NB4 (cell line): ENCODE measurements around the gene YAF2.

Source experiments
- MYC ChIP-seq: IDR thresholded peaks from 2 replicates; pipeline ENCODE4 v1.6.1; 2011; ENCODE audit warnings: low read depth, low read length
- POLR2A ChIP-seq: IDR thresholded peaks from 2 replicates; pipeline ENCODE4 v1.6.1; 2011; ENCODE audit warnings: mild to moderate bottlenecking; ENCODE audit not compliant: insufficient read length; ENCODE audit errors: extremely low read depth
- TF ChIP-seq, protein P1 (sequence below): IDR thresholded peaks from one replicate; pipeline ENCODE4 v1.5.1; 2012; ENCODE audit warnings: low read depth, low read length
- TF ChIP-seq, protein P2 (sequence below): IDR thresholded peaks from 2 replicates; pipeline ENCODE4 v1.6.1; 2011; ENCODE audit warnings: low read depth, low read length

DNA sequence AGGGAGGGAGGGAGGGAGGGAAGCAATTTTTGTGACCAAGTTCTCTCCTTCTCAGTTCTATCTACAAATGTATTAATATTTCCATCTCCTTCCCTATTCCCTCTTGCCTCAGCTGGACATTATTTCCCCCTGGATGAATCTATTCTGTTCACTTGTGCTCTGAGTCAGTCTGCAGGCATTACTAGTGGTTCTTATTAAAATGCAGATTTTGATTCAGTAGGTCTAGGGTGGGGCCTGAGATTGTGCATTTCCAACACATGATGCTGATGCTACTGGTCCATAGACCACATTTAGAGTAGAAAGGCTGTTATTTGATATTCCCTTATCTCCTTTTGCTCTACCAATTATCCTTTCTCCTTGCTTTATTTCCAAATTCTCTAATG lies 40.1 kb upstream of the YAF2 start:
- no peak for TF ChIP-seq POLR2A
- TF ChIP-seq, protein P1, sequence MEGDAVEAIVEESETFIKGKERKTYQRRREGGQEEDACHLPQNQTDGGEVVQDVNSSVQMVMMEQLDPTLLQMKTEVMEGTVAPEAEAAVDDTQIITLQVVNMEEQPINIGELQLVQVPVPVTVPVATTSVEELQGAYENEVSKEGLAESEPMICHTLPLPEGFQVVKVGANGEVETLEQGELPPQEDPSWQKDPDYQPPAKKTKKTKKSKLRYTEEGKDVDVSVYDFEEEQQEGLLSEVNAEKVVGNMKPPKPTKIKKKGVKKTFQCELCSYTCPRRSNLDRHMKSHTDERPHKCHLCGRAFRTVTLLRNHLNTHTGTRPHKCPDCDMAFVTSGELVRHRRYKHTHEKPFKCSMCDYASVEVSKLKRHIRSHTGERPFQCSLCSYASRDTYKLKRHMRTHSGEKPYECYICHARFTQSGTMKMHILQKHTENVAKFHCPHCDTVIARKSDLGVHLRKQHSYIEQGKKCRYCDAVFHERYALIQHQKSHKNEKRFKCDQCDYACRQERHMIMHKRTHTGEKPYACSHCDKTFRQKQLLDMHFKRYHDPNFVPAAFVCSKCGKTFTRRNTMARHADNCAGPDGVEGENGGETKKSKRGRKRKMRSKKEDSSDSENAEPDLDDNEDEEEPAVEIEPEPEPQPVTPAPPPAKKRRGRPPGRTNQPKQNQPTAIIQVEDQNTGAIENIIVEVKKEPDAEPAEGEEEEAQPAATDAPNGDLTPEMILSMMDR, result no peak
- TF ChIP-seq, protein P2, sequence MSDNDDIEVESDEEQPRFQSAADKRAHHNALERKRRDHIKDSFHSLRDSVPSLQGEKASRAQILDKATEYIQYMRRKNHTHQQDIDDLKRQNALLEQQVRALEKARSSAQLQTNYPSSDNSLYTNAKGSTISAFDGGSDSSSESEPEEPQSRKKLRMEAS, result no peak
- no peak for TF ChIP-seq MYC
